Measurements from ENCODE around the gene TAGLN2. TPM values are rescaled to one million over a fixed set of nuclear protein-coding genes. Genes with fewer than 3 reads are reported as not detected.
A peak's percentile ranks its signal among the peaks of the same experiment; 100 is the strongest.

The TAGLN2 gene
- total and polyA plus RNA-seq, 10 of the 15 experiments (the other 5 are each of a cell fraction or from before 2014, with no cell fraction given) = 155 to 611 (median 363) TPM

- TF ChIP-seq, protein P1, sequence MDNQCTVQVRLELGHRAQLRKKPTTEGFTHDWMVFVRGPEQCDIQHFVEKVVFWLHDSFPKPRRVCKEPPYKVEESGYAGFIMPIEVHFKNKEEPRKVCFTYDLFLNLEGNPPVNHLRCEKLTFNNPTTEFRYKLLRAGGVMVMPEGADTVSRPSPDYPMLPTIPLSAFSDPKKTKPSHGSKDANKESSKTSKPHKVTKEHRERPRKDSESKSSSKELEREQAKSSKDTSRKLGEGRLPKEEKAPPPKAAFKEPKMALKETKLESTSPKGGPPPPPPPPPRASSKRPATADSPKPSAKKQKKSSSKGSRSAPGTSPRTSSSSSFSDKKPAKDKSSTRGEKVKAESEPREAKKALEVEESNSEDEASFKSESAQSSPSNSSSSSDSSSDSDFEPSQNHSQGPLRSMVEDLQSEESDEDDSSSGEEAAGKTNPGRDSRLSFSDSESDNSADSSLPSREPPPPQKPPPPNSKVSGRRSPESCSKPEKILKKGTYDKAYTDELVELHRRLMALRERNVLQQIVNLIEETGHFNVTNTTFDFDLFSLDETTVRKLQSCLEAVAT (IDR thresholded peaks at IDR 0.05) = peak; percentile 88
- TF ChIP-seq, protein P2, sequence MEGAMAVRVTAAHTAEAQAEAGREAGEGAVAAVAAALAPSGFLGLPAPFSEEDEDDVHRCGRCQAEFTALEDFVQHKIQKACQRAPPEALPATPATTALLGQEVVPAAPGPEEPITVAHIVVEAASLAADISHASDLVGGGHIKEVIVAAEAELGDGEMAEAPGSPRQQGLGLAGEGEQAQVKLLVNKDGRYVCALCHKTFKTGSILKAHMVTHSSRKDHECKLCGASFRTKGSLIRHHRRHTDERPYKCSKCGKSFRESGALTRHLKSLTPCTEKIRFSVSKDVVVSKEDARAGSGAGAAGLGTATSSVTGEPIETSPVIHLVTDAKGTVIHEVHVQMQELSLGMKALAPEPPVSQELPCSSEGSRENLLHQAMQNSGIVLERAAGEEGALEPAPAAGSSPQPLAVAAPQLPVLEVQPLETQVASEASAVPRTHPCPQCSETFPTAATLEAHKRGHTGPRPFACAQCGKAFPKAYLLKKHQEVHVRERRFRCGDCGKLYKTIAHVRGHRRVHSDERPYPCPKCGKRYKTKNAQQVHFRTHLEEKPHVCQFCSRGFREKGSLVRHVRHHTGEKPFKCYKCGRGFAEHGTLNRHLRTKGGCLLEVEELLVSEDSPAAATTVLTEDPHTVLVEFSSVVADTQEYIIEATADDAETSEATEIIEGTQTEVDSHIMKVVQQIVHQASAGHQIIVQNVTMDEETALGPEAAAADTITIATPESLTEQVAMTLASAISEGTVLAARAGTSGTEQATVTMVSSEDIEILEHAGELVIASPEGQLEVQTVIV (IDR thresholded peaks at IDR 0.05; ENCODE audit: borderline replicate concordance, partially characterized antibody) = peak; percentile 60
- peak; percentile 54 for TF ChIP-seq ZNF687 (IDR thresholded peaks at IDR 0.05)
- peak; percentile 86 for TF ChIP-seq NKRF (conservative IDR thresholded peaks at IDR 0.05)
- TF ChIP-seq, protein P3, sequence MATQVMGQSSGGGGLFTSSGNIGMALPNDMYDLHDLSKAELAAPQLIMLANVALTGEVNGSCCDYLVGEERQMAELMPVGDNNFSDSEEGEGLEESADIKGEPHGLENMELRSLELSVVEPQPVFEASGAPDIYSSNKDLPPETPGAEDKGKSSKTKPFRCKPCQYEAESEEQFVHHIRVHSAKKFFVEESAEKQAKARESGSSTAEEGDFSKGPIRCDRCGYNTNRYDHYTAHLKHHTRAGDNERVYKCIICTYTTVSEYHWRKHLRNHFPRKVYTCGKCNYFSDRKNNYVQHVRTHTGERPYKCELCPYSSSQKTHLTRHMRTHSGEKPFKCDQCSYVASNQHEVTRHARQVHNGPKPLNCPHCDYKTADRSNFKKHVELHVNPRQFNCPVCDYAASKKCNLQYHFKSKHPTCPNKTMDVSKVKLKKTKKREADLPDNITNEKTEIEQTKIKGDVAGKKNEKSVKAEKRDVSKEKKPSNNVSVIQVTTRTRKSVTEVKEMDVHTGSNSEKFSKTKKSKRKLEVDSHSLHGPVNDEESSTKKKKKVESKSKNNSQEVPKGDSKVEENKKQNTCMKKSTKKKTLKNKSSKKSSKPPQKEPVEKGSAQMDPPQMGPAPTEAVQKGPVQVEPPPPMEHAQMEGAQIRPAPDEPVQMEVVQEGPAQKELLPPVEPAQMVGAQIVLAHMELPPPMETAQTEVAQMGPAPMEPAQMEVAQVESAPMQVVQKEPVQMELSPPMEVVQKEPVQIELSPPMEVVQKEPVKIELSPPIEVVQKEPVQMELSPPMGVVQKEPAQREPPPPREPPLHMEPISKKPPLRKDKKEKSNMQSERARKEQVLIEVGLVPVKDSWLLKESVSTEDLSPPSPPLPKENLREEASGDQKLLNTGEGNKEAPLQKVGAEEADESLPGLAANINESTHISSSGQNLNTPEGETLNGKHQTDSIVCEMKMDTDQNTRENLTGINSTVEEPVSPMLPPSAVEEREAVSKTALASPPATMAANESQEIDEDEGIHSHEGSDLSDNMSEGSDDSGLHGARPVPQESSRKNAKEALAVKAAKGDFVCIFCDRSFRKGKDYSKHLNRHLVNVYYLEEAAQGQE (IDR thresholded peaks at IDR 0.05; ENCODE audit: low read depth, low read length) = no peak
- TF ChIP-seq CBX3 (IDR thresholded peaks at IDR 0.05; ENCODE audit: borderline replicate concordance, low read depth) = no peak
- peak; percentile 58; the same call in 1 of the 2 replicates for TF ChIP-seq RB1 (IDR thresholded peaks at IDR 0.05; ENCODE audit: borderline replicate concordance)
These were observed at the start of gene TAGLN2 (continued) for GRCh38 chr1:159924791-159925718.

Measured in GM12878 (cell line).